GM19099 (cell line): ENCODE measurements around the gene CNTN6.

ENCODE experiments used
- POLR2A ChIP-seq: IDR thresholded peaks from 3 replicates; pipeline ENCODE4 v1.6.1; 2011; ENCODE audit warnings: low read depth; ENCODE audit not compliant: insufficient read length; ENCODE audit errors: extremely low read depth

The CNTN6 gene

GRCh38 chr3:1092771-1093170 lies at the start of gene CNTN6:
TSS of gene CNTN6 (plus strand) at chr3:1093024. CDS start at chr3:1148009, 54,985 bp downstream.
- no peak for TF ChIP-seq POLR2A

- TF ChIP-seq POLR2A, result no peak
Measured at GRCh38 chr3:1048558-1048957, 44.3 kb upstream of the CNTN6 start.

GRCh38 chr3:1055870-1056269 lies 37.0 kb upstream of the CNTN6 start:
- TF ChIP-seq POLR2A, result no peak

GRCh38 chr3:1056744-1057143 lies 36.1 kb upstream of the CNTN6 start:
- no peak for TF ChIP-seq POLR2A

- no peak for TF ChIP-seq POLR2A
Measured at GRCh38 chr3:1057436-1057835, 35.4 kb upstream of the CNTN6 start.

- TF ChIP-seq POLR2A, result no peak
Measured at GRCh38 chr3:1068985-1069384, 23.8 kb upstream of the CNTN6 start.

GRCh38 chr3:1072041-1072440 lies 20.8 kb upstream of the CNTN6 start:
- no peak for TF ChIP-seq POLR2A

GRCh38 chr3:1079662-1080061 lies 13.2 kb upstream of the CNTN6 start:
- no peak for TF ChIP-seq POLR2A

- TF ChIP-seq POLR2A, result no peak
Measured at GRCh38 chr3:1082108-1082507, 10.7 kb upstream of the CNTN6 start.

- no peak for TF ChIP-seq POLR2A
Measured at GRCh38 chr3:1087066-1087560, 5.7 kb upstream of the CNTN6 start.

GRCh38 chr3:1088503-1088902 lies 4.3 kb upstream of the CNTN6 start:
- TF ChIP-seq POLR2A, result no peak

GRCh38 chr3:1091286-1091685 lies 1.5 kb upstream of the CNTN6 start:
- TF ChIP-seq POLR2A, result no peak

GRCh38 chr3:1092061-1092460 lies 763 bp upstream of the CNTN6 start:
- TF ChIP-seq POLR2A, result no peak

GRCh38 chr3:1093217-1093616 lies 393 bp downstream of the CNTN6 start:
- TF ChIP-seq POLR2A, result no peak

- TF ChIP-seq POLR2A, result no peak
Measured at GRCh38 chr3:1103525-1103924, 10.7 kb downstream of the CNTN6 start.

GRCh38 chr3:1117843-1118473 lies 25.1 kb downstream of the CNTN6 start:
- TF ChIP-seq POLR2A, result no peak

- no peak for TF ChIP-seq POLR2A
Measured at GRCh38 chr3:1131166-1131565, 38.3 kb downstream of the CNTN6 start.
